Karpas-422 (cell line): ENCODE results near the gene CC2D1A. TPM values are rescaled to one million over a fixed set of nuclear protein-coding genes. Genes with fewer than 3 reads are reported as not detected.
A peak's percentile ranks its signal among the peaks of the same experiment; 100 is the strongest.
"Not testable (repeated sequence)": the region's sequence is repeated elsewhere in the genome, so short reads cannot be mapped to it uniquely, and the experiment has no call there.

ENCODE experiments used
- DNase-seq: peaks from one replicate; pipeline ENCODE4 v3.0.0-alpha.2; 2015
- H2AFZ ChIP-seq: fragments of 200-600 bp; sonication (generic); 2 replicates; pipeline ENCODE4 v1.6.1; 2014; ENCODE audit warnings: antibody characterized with exemption, low read length, mixed read lengths
- H3K27ac ChIP-seq: fragments of 200-600 bp; sonication (generic); 2 replicates; pipeline ENCODE4 v1.5.1; 2014; ENCODE audit warnings: mild to moderate bottlenecking, low read length, moderate library complexity
- H3K27me3 ChIP-seq: fragments of 200-600 bp; sonication (generic); 2 replicates; pipeline ENCODE4 v1.6.1; 2014; ENCODE audit warnings: low read length, mixed read lengths
- H3K36me3 ChIP-seq: fragments of 200-600 bp; sonication (generic); 2 replicates; pipeline ENCODE4 v1.6.1; 2014; ENCODE audit warnings: low read length, mixed read lengths; ENCODE audit not compliant: insufficient read depth
- H3K4me1 ChIP-seq: fragments of 200-600 bp; sonication (generic); 2 replicates; pipeline ENCODE4 v1.6.1; 2014; ENCODE audit warnings: mild to moderate bottlenecking, low read length, mixed read lengths
- H3K4me2 ChIP-seq: fragments of 200-600 bp; sonication (generic); 2 replicates; pipeline ENCODE4 v1.6.1; 2014; ENCODE audit warnings: low read length, low read depth, mild to moderate bottlenecking; ENCODE audit not compliant: poor library complexity, severe bottlenecking
- H3K4me3 ChIP-seq: fragments of 200-600 bp; sonication (generic); 2 replicates; pipeline ENCODE4 v1.5.1; 2014; ENCODE audit warnings: mild to moderate bottlenecking, antibody characterized with exemption, low read length, mixed read lengths
- H3K79me2 ChIP-seq: fragments of 200-600 bp; sonication (generic); 2 replicates; pipeline ENCODE4 v1.6.1; 2014; ENCODE audit warnings: mild to moderate bottlenecking, low read length, mixed read lengths
- H3K9ac ChIP-seq: fragments of 200-600 bp; sonication (generic); 2 replicates; pipeline ENCODE4 v1.6.0; 2014; ENCODE audit warnings: low read length
- H3K9me2 ChIP-seq: fragments of 200-600 bp; sonication (generic), shearing (Covaris generic); replicated peaks from 2 replicates; pipeline ENCODE4 v1.6.0; 2014; ENCODE audit warnings: mild to moderate bottlenecking, low read length, moderate library complexity; ENCODE audit not compliant: insufficient read depth
- H3K9me3 ChIP-seq: fragments of 300-700, 200-600 bp; sonication (generic); 2 replicates; pipeline ENCODE4 v1.6.1; 2014; ENCODE audit warnings: low read length, mixed read lengths
- H4K20me1 ChIP-seq: fragments of 200-600 bp; sonication (generic); 2 replicates; pipeline ENCODE4 v1.6.1; 2014; ENCODE audit warnings: mild to moderate bottlenecking, antibody characterized with exemption, low read length, low read depth; ENCODE audit not compliant: insufficient read depth
- total RNA-seq: library from RNA; depleted of rRNA; stranded (reverse); fragments of >200 nt; shearing (Covaris generic); gene quantifications from 2 replicates; pipeline ENCODE4 v1.2.3, GENCODE V29; 2014; ENCODE audit warnings: low replicate concordance

CC2D1A gene
- total RNA-seq, 1 experiment from 2014 or later, result 9.9 TPM

- no peaks in the 10 kb centered on the region for H3K9me2 ChIP-seq
- H3K27ac ChIP-seq, result no peak overlapping the region
- DNase-seq, result no peak
- H3K4me1 ChIP-seq, result no peaks in the 10 kb centered on the region
- no peaks in the 10 kb centered on the region for H3K79me2 ChIP-seq
- no peaks in the 10 kb centered on the region for H4K20me1 ChIP-seq
- no peaks in the 10 kb centered on the region for H3K36me3 ChIP-seq
- H3K27me3 ChIP-seq, result no peaks in the 10 kb centered on the region
- H2AFZ ChIP-seq, result no peak overlapping the region
- H3K9me3 ChIP-seq, result no peaks in the 10 kb centered on the region
- no peak overlapping the region for H3K4me2 ChIP-seq
- no peak overlapping the region for H3K9ac ChIP-seq
- H3K4me3 ChIP-seq, result no peak overlapping the region
Observed at GRCh38 chr19:13966684-13967128, 60.7 kb downstream of the CC2D1A start.

GRCh38 chr19:13967206-13967605, 61.2 kb downstream of the CC2D1A start:
- not testable (repeated sequence) for H2AFZ ChIP-seq, H3K9ac ChIP-seq, H3K79me2 ChIP-seq, H3K4me1 ChIP-seq, H3K4me2 ChIP-seq, H3K36me3 ChIP-seq, H3K27me3 ChIP-seq, H3K9me3 ChIP-seq, H4K20me1 ChIP-seq, DNase-seq, H3K9me2 ChIP-seq, H3K27ac ChIP-seq, H3K4me3 ChIP-seq

GRCh38 chr19:13968383-13968935, 62.5 kb downstream of the CC2D1A start:
- Histone ChIP-seq H3K36me3 (no peaks in the 10 kb centered on the region), H3K9ac (no peak overlapping the region)
- no peak for DNase-seq

GRCh38 chr19:13968999-13969398, 63.0 kb downstream of the CC2D1A start:
- no peaks in the 10 kb centered on the region for H4K20me1 ChIP-seq
- no peaks in the 10 kb centered on the region for H3K36me3 ChIP-seq
- no peak overlapping the region for H3K4me3 ChIP-seq
- no peak for DNase-seq
- peaks cover 4% of the 10 kb centered on the region for H3K4me1 ChIP-seq
- H3K79me2 ChIP-seq, result no peaks in the 10 kb centered on the region
- H3K4me2 ChIP-seq, result no peak overlapping the region
- no peak overlapping the region for H2AFZ ChIP-seq
- H3K27me3 ChIP-seq, result no peaks in the 10 kb centered on the region
- H3K27ac ChIP-seq, result no peak overlapping the region
- H3K9me2 ChIP-seq, result no peaks in the 10 kb centered on the region
- H3K9ac ChIP-seq, result no peak overlapping the region
- H3K9me3 ChIP-seq, result no peaks in the 10 kb centered on the region

More at GRCh38 chr19:13968383-13968935, 62.5 kb downstream of the CC2D1A start:
- Histone ChIP-seq H3K27me3 (no peaks in the 10 kb centered on the region), H4K20me1 (no peaks in the 10 kb centered on the region), H3K9me3 (no peaks in the 10 kb centered on the region), H3K27ac (no peak overlapping the region), H3K79me2 (no peaks in the 10 kb centered on the region), H3K4me2 (no peak overlapping the region), H2AFZ (no peak overlapping the region), H3K9me2 (no peaks in the 10 kb centered on the region), H3K4me1 (no peaks in the 10 kb centered on the region), H3K4me3 (no peak overlapping the region)

GRCh38 chr19:13969897-13970296, 63.9 kb downstream of the CC2D1A start:
- Histone ChIP-seq H3K27ac (no peak overlapping the region), H3K9me2 (no peaks in the 10 kb centered on the region), H3K4me3 (no peak overlapping the region), H3K27me3 (no peaks in the 10 kb centered on the region), H3K36me3 (no peaks in the 10 kb centered on the region), H4K20me1 (no peaks in the 10 kb centered on the region), H2AFZ (no peak overlapping the region), H3K79me2 (no peaks in the 10 kb centered on the region), H3K9me3 (no peaks in the 10 kb centered on the region), H3K4me2 (no peak overlapping the region), H3K9ac (no peak overlapping the region), H3K4me1 (peaks cover 10% of the 10 kb centered on the region)
- no peak for DNase-seq

- not testable (repeated sequence) for H3K4me1 ChIP-seq, H4K20me1 ChIP-seq, H3K79me2 ChIP-seq, H3K9me3 ChIP-seq, H3K27me3 ChIP-seq, H3K9ac ChIP-seq, H3K4me3 ChIP-seq, H3K36me3 ChIP-seq, H3K4me2 ChIP-seq, H3K27ac ChIP-seq, H3K9me2 ChIP-seq, DNase-seq, H2AFZ ChIP-seq
Observed at GRCh38 chr19:13971868-13972267, 65.9 kb downstream of the CC2D1A start.

GRCh38 chr19:13972368-13973155, 66.6 kb downstream of the CC2D1A start:
- no peaks in the 10 kb centered on the region for H3K9me3 ChIP-seq
- H3K27me3 ChIP-seq, result no peaks in the 10 kb centered on the region
- no peak overlapping the region for H3K27ac ChIP-seq
- peaks cover 10% of the 10 kb centered on the region for H3K4me1 ChIP-seq
- no peak overlapping the region for H2AFZ ChIP-seq
- DNase-seq, result no peak
- no peaks in the 10 kb centered on the region for H3K9me2 ChIP-seq
- H3K79me2 ChIP-seq, result no peaks in the 10 kb centered on the region
- H3K9ac ChIP-seq, result no peak overlapping the region
- no peak overlapping the region for H3K4me2 ChIP-seq
- no peaks in the 10 kb centered on the region for H4K20me1 ChIP-seq
- H3K4me3 ChIP-seq, result no peak overlapping the region
- no peaks in the 10 kb centered on the region for H3K36me3 ChIP-seq

GRCh38 chr19:13973479-13973878, 67.5 kb downstream of the CC2D1A start:
- DNase-seq, H3K79me2 ChIP-seq, H3K36me3 ChIP-seq, H3K9ac ChIP-seq, H3K9me2 ChIP-seq, H2AFZ ChIP-seq, H3K4me3 ChIP-seq, H3K27me3 ChIP-seq, H3K4me1 ChIP-seq, H4K20me1 ChIP-seq, H3K27ac ChIP-seq, H3K9me3 ChIP-seq: not testable (repeated sequence)
- H3K4me2 ChIP-seq, result peak overlapping the region; percentile 59
